Activated CD4-positive, CD25-positive, alpha-beta regulatory T cell (primary cell): ENCODE results near the gene CHTF8.

Source experiments
- DNase-seq, 4 experiments: peaks; one replicate each; lab custom pipeline; 2025; lab: John Stamatoyannopoulos, UW

The CHTF8 gene

GRCh38 chr16:69085032-69085695 lies 47.2 kb downstream of the CHTF8 start:
- no peak for DNase-seq

GRCh38 chr16:69084289-69084688 lies 48.1 kb downstream of the CHTF8 start:
- DNase-seq: no peak

DNA sequence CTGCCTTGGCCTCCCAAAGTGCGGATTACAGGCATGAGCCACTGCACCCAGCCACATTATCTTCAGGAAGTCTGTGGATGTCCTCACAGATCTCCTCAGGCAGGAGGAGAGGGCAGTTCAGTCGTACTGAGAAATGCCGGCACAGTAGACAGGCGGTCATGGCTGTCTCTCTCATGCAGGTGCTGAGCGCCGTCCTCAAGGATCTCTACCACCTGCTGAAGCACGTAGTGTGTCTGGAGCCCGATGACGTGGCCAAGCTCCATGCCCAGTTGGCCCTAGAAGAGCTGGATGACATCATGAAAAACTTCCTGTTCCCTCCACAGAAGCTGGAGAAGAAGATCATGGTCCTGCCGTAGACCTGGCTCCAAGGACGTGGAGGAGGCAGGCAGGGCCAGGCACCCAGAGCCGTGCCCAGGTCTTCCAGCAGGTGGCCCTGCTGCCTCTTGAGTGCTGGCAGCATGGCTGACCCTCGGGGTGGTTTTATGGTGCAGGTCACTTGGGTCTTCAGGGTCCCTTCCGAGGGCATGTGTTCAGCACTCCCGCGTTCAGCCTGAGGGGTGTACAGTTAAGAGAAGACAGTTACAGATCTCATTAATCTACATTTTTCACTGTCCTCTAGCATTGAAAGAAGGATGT lies 49.0 kb downstream of the CHTF8 start:
- no peak for DNase-seq

- DNase-seq: no peak
Measured at GRCh38 chr16:69079697-69080096, 52.7 kb downstream of the CHTF8 start.

DNA sequence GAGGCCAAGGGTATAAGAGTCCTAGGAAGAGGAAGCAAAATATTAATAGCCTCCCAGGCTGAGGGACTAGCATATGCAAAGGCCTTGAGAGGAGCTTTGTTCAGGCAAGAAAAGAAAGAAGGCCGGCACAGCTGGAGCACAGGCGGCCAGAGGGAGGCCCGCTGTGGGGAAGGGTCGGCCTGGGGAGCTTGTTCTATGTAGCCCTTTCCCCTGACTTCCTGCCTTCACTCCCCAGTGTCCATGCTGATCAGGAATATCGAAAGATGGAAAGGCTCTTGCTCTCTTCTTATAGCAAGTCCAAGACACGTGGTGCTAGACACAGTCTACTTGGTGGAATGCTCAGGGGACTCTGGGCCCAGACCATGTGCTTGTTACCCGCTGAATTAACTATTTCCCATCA lies 54.3 kb downstream of the CHTF8 start:
- DNase-seq: no peak

GRCh38 chr16:69077251-69077650 lies 55.1 kb downstream of the CHTF8 start:
- no peak for DNase-seq

- DNase-seq: no peak
Measured at GRCh38 chr16:69073181-69073702, 59.1 kb downstream of the CHTF8 start.

DNA sequence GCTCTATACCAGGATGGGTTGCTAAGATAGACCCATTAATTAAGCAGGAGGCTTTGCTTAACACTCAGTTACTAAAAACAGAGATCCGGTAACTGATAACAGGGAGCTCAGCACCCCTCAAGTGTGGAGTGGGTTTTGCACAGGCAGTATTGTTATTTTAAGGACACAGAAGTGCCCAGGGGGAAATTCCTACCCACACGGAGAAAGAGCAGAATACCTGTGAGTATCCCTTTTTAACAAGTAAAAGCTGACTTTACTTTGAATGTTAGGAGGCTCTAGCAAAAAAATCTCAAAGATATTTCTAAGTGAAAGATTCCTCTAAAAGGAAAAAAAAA lies 59.8 kb downstream of the CHTF8 start:
- no peak for DNase-seq

- DNase-seq: no peak
Measured at GRCh38 chr16:69071036-69071435, 61.4 kb downstream of the CHTF8 start.

GRCh38 chr16:69069504-69069903 lies 62.9 kb downstream of the CHTF8 start:
- DNase-seq: no peak
